Measurements from ENCODE around the gene OTOP3. TPM values are rescaled to one million over a fixed set of nuclear protein-coding genes. Genes with fewer than 3 reads are reported as not detected.

Gene OTOP3
- total and polyA plus RNA-seq, 2 experiments from 2014 or later, result not detected

DNA sequence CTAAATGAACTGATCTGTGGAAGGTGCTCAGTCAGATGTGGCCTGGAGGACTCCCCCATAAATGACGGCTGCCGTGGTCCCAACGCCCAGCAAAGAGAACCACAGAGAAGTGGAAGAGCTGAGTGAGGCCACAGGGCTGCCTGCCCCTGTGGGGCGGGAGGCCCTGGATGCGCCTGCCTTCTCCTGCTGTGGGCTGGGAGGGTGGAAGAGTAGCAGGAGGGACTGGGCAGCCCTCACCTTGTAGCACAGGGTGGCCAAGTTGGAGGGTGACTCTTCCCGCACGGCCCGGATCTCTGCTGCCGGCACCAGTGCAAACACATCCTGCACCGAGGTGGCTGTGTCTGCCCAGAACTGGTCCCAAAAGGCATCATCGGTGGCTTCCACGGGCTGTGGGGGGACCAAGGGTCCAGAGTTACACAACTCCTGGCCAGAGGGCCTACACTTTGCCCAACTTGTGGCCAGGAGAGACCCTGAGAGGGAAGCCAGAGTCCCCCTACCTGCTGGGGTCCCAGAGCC, 28.6 kb downstream of the OTOP3 start:
- peaks cover 20% of the 10 kb centered on the region for H3K27me3 Mint-ChIP-seq (ENCODE audit: insufficient read depth, low read depth, poor library complexity)
- H3K36me3 Mint-ChIP-seq (ENCODE audit: low read depth), result no peaks in the 10 kb centered on the region; the same call in 2 of the 3 replicates
- no peaks in the 10 kb centered on the region for H3F3A ChIP-seq (replicated peaks; ENCODE audit: low read depth)
- peaks cover 10% of the 10 kb centered on the region for H3K4me1 Mint-ChIP-seq
- no peaks in the 10 kb centered on the region for H3K79me2 ChIP-seq (replicated peaks; ENCODE audit: insufficient read depth)
- ATAC-seq (no peak), DNase-seq (ENCODE audit: low spot score) (no peak)
- H3K9me3 Mint-ChIP-seq, result no peaks in the 10 kb centered on the region; the same call in 2 of the 3 replicates
- H3K27ac Mint-ChIP-seq, result no peak overlapping the region
- H3K4me3 Mint-ChIP-seq, result no peak overlapping the region
- H3K4me1 ChIP-seq (ENCODE audit: insufficient read depth), result peaks cover 7% of the 10 kb centered on the region; the same call in 1 of the 2 replicates
- H3K36me3 ChIP-seq (ENCODE audit: insufficient read depth), result no peaks in the 10 kb centered on the region
- H3K27ac ChIP-seq (ENCODE audit: low read depth), result no peak overlapping the region
- no peak for TF ChIP-seq CREB1 (CRISPR knock-in tag; IDR thresholded peaks at IDR 0.05; ENCODE audit: low read depth)
- no peak for TF ChIP-seq ETS1 (IDR thresholded peaks at IDR 0.05)
- TF ChIP-seq ZNF462 (CRISPR knock-in tag; IDR thresholded peaks at IDR 0.05), result no peak
- no peak for TF ChIP-seq ZNF331 (CRISPR knock-in tag; IDR thresholded peaks at IDR 0.05; ENCODE audit: low read depth)
- no peak for TF ChIP-seq POLR2AphosphoS5 (IDR thresholded peaks at IDR 0.05; ENCODE audit: low read depth)
- TF ChIP-seq EZH2 (IDR thresholded peaks at IDR 0.05; ENCODE audit: low read depth, unreplicated experiment), result no peak
- no peak for TF ChIP-seq EZH2phosphoT487 (IDR thresholded peaks at IDR 0.05; ENCODE audit: unreplicated experiment)
- TF ChIP-seq, protein P1, sequence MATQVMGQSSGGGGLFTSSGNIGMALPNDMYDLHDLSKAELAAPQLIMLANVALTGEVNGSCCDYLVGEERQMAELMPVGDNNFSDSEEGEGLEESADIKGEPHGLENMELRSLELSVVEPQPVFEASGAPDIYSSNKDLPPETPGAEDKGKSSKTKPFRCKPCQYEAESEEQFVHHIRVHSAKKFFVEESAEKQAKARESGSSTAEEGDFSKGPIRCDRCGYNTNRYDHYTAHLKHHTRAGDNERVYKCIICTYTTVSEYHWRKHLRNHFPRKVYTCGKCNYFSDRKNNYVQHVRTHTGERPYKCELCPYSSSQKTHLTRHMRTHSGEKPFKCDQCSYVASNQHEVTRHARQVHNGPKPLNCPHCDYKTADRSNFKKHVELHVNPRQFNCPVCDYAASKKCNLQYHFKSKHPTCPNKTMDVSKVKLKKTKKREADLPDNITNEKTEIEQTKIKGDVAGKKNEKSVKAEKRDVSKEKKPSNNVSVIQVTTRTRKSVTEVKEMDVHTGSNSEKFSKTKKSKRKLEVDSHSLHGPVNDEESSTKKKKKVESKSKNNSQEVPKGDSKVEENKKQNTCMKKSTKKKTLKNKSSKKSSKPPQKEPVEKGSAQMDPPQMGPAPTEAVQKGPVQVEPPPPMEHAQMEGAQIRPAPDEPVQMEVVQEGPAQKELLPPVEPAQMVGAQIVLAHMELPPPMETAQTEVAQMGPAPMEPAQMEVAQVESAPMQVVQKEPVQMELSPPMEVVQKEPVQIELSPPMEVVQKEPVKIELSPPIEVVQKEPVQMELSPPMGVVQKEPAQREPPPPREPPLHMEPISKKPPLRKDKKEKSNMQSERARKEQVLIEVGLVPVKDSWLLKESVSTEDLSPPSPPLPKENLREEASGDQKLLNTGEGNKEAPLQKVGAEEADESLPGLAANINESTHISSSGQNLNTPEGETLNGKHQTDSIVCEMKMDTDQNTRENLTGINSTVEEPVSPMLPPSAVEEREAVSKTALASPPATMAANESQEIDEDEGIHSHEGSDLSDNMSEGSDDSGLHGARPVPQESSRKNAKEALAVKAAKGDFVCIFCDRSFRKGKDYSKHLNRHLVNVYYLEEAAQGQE (IDR thresholded peaks at IDR 0.05; ENCODE audit: unreplicated experiment), result no peak
- no peak for TF ChIP-seq NANOG (IDR thresholded peaks at IDR 0.05; ENCODE audit: borderline replicate concordance)
- H3K9me2 ChIP-seq (ENCODE audit: insufficient read depth), result no peaks in the 10 kb centered on the region
- H2AFZ ChIP-seq, result no peak overlapping the region
- H3K27me3 ChIP-seq (ENCODE audit: insufficient read depth), result no peaks in the 10 kb centered on the region
- no peak overlapping the region for H3K4me2 ChIP-seq
- no peak overlapping the region for H3K4me3 ChIP-seq
- no peaks in the 10 kb centered on the region for H4K20me1 ChIP-seq (replicated peaks; ENCODE audit: insufficient read depth)

Measured in GM23338 (cell line).